ENCODE measurements around the gene FOS.
A peak's percentile ranks its signal among the peaks of the same experiment; 100 is the strongest.

The FOS gene

DNA sequence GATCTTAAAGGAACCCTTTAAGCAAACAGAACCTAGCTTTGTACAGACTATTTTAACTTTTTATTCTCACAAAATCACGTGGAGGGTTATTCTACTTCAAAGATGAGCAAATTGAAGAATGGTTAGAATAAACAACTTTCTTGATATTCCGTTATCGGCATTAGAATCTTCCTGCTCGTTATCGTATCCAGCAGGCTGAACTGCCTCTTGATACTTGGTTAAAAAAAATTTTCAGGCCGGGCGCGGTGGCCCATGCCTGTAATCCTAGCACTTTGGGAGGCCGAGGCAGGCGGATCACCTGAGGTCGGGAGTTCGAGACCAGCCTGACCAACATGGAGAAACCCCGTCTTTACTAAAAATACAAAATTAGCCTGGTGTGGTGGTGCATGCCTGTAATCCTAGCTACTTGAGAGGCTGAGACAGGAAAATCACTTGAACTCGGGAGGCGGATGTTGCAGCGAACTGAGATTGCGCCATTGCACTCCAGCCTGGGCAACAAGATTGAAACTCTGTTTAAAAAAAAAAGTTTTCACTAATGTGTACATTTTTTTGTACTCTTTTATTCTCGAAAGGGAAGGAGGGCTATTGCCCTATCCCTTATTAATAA is 4.0 kb downstream of the FOS start:
- TF ChIP-seq PATZ1 (CRISPR knock-in tag; IDR thresholded peaks at IDR 0.05; ENCODE audit: borderline replicate concordance) (peak; percentile 94), RARB (CRISPR knock-in tag; IDR thresholded peaks at IDR 0.05) (peak; percentile 98), TOX (CRISPR knock-in tag; IDR thresholded peaks at IDR 0.05; ENCODE audit: borderline replicate concordance) (peak; percentile 91), ZC3H10 (CRISPR knock-in tag; IDR thresholded peaks at IDR 0.05) (peak; percentile 77), GLIS3 (CRISPR knock-in tag; IDR thresholded peaks at IDR 0.05) (peak; percentile 88), PPARA (CRISPR knock-in tag; IDR thresholded peaks at IDR 0.05; ENCODE audit: borderline replicate concordance) (0 out of 2 replicates have a peak, but pooled peaks have one; percentile 32), ZFP30 (CRISPR knock-in tag; IDR thresholded peaks at IDR 0.05) (peak; percentile 56; the same call in 1 of the 2 replicates), SNAI2 (CRISPR knock-in tag; IDR thresholded peaks at IDR 0.05) (peak; percentile 63), ESRRG (CRISPR knock-in tag; IDR thresholded peaks at IDR 0.05) (peak; percentile 83), CSDC2 (CRISPR knock-in tag; IDR thresholded peaks at IDR 0.05) (peak; percentile 51; the same call in 1 of the 2 replicates), TCF4 (CRISPR knock-in tag; IDR thresholded peaks at IDR 0.05; ENCODE audit: borderline replicate concordance) (peak; percentile 56), ARNTL (CRISPR knock-in tag; IDR thresholded peaks at IDR 0.05; ENCODE audit: borderline replicate concordance, low read depth) (peak; percentile 65; the same call in 1 of the 2 replicates), ZNF565 (CRISPR knock-in tag; conservative IDR thresholded peaks at IDR 0.05; ENCODE audit: low read depth) (peak; percentile 68), ZNF70 (CRISPR knock-in tag; IDR thresholded peaks at IDR 0.05) (0 out of 2 replicates have a peak, but pooled peaks have one; percentile 37)
- TF ChIP-seq, protein P1, sequence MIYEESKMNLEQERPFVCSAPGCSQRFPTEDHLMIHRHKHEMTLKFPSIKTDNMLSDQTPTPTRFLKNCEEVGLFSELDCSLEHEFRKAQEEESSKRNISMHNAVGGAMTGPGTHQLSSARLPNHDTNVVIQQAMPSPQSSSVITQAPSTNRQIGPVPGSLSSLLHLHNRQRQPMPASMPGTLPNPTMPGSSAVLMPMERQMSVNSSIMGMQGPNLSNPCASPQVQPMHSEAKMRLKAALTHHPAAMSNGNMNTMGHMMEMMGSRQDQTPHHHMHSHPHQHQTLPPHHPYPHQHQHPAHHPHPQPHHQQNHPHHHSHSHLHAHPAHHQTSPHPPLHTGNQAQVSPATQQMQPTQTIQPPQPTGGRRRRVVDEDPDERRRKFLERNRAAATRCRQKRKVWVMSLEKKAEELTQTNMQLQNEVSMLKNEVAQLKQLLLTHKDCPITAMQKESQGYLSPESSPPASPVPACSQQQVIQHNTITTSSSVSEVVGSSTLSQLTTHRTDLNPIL (CRISPR knock-in tag; IDR thresholded peaks at IDR 0.05; ENCODE audit: low read depth): peak; percentile 92
- TF ChIP-seq, protein P2, sequence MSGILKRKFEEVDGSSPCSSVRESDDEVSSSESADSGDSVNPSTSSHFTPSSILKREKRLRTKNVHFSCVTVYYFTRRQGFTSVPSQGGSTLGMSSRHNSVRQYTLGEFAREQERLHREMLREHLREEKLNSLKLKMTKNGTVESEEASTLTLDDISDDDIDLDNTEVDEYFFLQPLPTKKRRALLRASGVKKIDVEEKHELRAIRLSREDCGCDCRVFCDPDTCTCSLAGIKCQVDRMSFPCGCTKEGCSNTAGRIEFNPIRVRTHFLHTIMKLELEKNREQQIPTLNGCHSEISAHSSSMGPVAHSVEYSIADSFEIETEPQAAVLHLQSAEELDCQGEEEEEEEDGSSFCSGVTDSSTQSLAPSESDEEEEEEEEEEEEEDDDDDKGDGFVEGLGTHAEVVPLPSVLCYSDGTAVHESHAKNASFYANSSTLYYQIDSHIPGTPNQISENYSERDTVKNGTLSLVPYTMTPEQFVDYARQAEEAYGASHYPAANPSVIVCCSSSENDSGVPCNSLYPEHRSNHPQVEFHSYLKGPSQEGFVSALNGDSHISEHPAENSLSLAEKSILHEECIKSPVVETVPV (CRISPR knock-in tag; IDR thresholded peaks at IDR 0.05): peak; percentile 97
- peak; percentile 0; the same call in 2 of the 3 replicates for ATAC-seq

DNA sequence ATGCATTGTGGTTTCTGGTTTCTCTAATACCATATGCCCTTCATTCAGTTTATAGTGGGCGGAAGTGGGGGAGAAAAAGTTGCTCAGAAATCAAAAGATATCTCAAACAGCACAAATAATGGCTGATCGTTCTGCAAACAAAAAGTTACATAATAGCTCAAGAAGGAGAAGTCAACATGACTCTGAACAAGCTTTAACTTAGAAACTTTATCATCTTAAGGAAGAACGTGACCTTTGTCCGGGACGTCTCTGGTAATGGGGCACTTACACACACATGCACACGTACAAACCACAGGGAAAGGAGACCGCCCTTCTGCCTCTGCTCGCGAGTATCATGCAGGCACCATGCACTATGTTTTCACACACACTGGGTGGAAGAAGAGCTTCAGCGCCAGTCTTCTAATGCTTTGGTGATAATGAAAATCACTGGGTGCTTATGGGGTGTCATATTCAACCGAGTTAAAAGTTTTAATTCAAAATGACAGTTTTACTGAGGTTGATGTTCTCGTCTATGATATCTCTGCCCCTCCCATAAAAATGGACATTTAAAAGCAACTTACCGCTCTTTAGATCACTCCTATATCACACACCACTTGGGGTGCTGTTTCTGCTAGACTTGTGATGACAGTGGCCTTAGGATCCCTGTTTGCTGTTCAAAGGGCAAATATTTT is 4.7 kb downstream of the FOS start:
- TF ChIP-seq PATZ1 (CRISPR knock-in tag; IDR thresholded peaks at IDR 0.05; ENCODE audit: borderline replicate concordance): peak; percentile 10
- no peak for TF ChIP-seq CSDC2 (CRISPR knock-in tag; IDR thresholded peaks at IDR 0.05)
- TF ChIP-seq ZFP30 (CRISPR knock-in tag; IDR thresholded peaks at IDR 0.05): 0 out of 2 replicates have a peak, but pooled peaks have one; percentile 3
- peak; percentile 4; the same call in 1 of the 2 replicates for TF ChIP-seq TCF4 (CRISPR knock-in tag; IDR thresholded peaks at IDR 0.05; ENCODE audit: borderline replicate concordance)
- no peak; the same call in 1 of the 2 replicates for TF ChIP-seq TOX (CRISPR knock-in tag; IDR thresholded peaks at IDR 0.05; ENCODE audit: borderline replicate concordance)
- TF ChIP-seq ZC3H10 (CRISPR knock-in tag; IDR thresholded peaks at IDR 0.05): peak; percentile 57
- TF ChIP-seq, protein P2 (CRISPR knock-in tag; IDR thresholded peaks at IDR 0.05): peak; percentile 77
- TF ChIP-seq RARB (CRISPR knock-in tag; IDR thresholded peaks at IDR 0.05): peak; percentile 6; the same call in 1 of the 2 replicates
- TF ChIP-seq ZNF70 (CRISPR knock-in tag; IDR thresholded peaks at IDR 0.05): no peak; the same call in 1 of the 2 replicates
- TF ChIP-seq PPARA (CRISPR knock-in tag; IDR thresholded peaks at IDR 0.05; ENCODE audit: borderline replicate concordance): no peak
- peak; percentile 58; the same call in 1 of the 2 replicates for TF ChIP-seq ARNTL (CRISPR knock-in tag; IDR thresholded peaks at IDR 0.05; ENCODE audit: borderline replicate concordance, low read depth)
- peak; percentile 58; the same call in 1 of the 2 replicates for TF ChIP-seq ESRRG (CRISPR knock-in tag; IDR thresholded peaks at IDR 0.05)
- TF ChIP-seq SNAI2 (CRISPR knock-in tag; IDR thresholded peaks at IDR 0.05): peak; percentile 14; the same call in 1 of the 2 replicates
- peak; percentile 25 for ATAC-seq

All from SK-N-SH treated with all-trans-retinoic acid at 6 μM for 48 hours (cell line).